Common myeloid progenitor, CD34-positive (primary cell): ENCODE data around the gene RANBP3.
"Not testable (repeated sequence)": the region's sequence is repeated elsewhere in the genome, so short reads cannot be mapped to it uniquely, and the experiment has no call there.

ENCODE experiments used
- CTCF ChIA-PET: fragments of 350-600 bp; sonication (Branson Sonifier 250); formaldehyde crosslinking; loops from one replicate; lab custom pipeline; 2021; ENCODE audit warnings: antibody characterized with exemption; lab: Charles Lee
- POLR2A ChIA-PET: fragments of 350-600 bp; sonication (Branson Sonifier 250); formaldehyde crosslinking; loops from one replicate; lab custom pipeline; 2021; ENCODE audit warnings: antibody characterized with exemption; lab: Charles Lee
- DNase-seq, 3 donors: peaks; one replicate each; pipeline versions ENCODE4 v3.0.0 to v3.0.0-alpha.2; 2013
- H3K27ac ChIP-seq, 2 experiments: 1 replicate in 1 of 2; 2 replicates in 1 of 2; pipeline ENCODE4 v1.7.0; 2013; ENCODE audit warnings: inconsistent platforms in 2 of 2, low read length in 2 of 2, mild to moderate bottlenecking in 2 of 2, low read depth in 1 of 2, moderate library complexity in 1 of 2; ENCODE audit not compliant: severe bottlenecking in 2 of 2, insufficient read depth in 1 of 2, poor library complexity in 1 of 2
- H3K27me3 ChIP-seq, 5 experiments: replicated peaks in 2 of 5; 1 replicate in 3 of 5; 2 replicates in 2 of 5; pipeline versions ENCODE4 v1.6.1 to v1.7.0; 2013; ENCODE audit warnings: low read length in 4 of 5, mild to moderate bottlenecking in 2 of 5, moderate library complexity in 2 of 5, inconsistent platforms in 1 of 5; ENCODE audit not compliant: insufficient read depth in 5 of 5, control insufficient read depth in 4 of 5
- H3K36me3 ChIP-seq, 4 experiments: 1 replicate in 2 of 4; 2 replicates in 2 of 4; pipeline versions ENCODE4 v1.6.1 to v1.7.0; 2013; ENCODE audit warnings: low read length in 3 of 4, control low read depth in 1 of 4, mild to moderate bottlenecking in 1 of 4; ENCODE audit not compliant: control insufficient read depth in 4 of 4, insufficient read depth in 4 of 4
- H3K4me1 ChIP-seq, 4 experiments: 1 replicate in 3 of 4; 2 replicates in 1 of 4; pipeline versions ENCODE4 v1.6.1 to v1.7.1; 2013; ENCODE audit warnings: low read length in 3 of 4, mild to moderate bottlenecking in 3 of 4, control low read depth in 1 of 4, inconsistent platforms in 1 of 4, moderate library complexity in 1 of 4; ENCODE audit not compliant: control insufficient read depth in 4 of 4, insufficient read depth in 4 of 4; ENCODE audit errors: control extremely low read depth in 1 of 4
- H3K4me3 ChIP-seq, 7 experiments: 1 replicate in 4 of 7; 2 replicates in 3 of 7; pipeline versions ENCODE4 v1.5.1 to v1.7.0; 2013; ENCODE audit warnings: mild to moderate bottlenecking in 7 of 7, low read length in 6 of 7, moderate library complexity in 6 of 7, inconsistent platforms in 2 of 7, low read depth in 2 of 7, control low read depth in 1 of 7; ENCODE audit not compliant: insufficient read depth in 4 of 7, control insufficient read depth in 1 of 7; ENCODE audit errors: extremely low read depth in 1 of 7
- H3K9me3 ChIP-seq, 5 experiments: 1 replicate in 4 of 5; 2 replicates in 1 of 5; pipeline versions ENCODE4 v1.6.1 to v1.7.1; 2013; ENCODE audit warnings: low read length in 4 of 5, mild to moderate bottlenecking in 2 of 5, inconsistent platforms in 1 of 5, low read depth in 1 of 5, moderate library complexity in 1 of 5; ENCODE audit not compliant: control insufficient read depth in 4 of 5, insufficient read depth in 2 of 5; ENCODE audit errors: control extremely low read depth in 1 of 5
- WGBS: methylation state at CpG from one replicate; pipeline ENCODE4 v1.1.5; 2013; ENCODE audit not compliant: insufficient coverage; 5-methylcytosine and 5-hydroxymethylcytosine counted together

The RANBP3 gene

GRCh38 chr19:5961641-5961968 lies 16.3 kb downstream of the RANBP3 start:
- ChIA-PET CTCF (interaction anchor here (0.9 to 2.4 kb wide), 3 partner anchors 9 to 157 kb away, joined by 3 to 9 read pairs (median 5); no protein-coding TSS in a partner anchor), POLR2A (interaction anchor here (0.6 to 1.4 kb wide), 2 partner anchors 11 to 1233 kb away, joined by 3 read pairs; no protein-coding TSS in a partner anchor)
- Histone ChIP-seq H3K27ac (peak overlapping the region in 1 of 2 experiments; percentile 52), H3K4me3 (peak overlapping the region in 4 of 7 experiments; percentile 13 to 70 (median 43)), H3K4me1 (peaks cover 0 to 55% (median 33%) of the 10 kb centered on the region in 4 experiments), H3K36me3 (peaks cover 0 to 25% (median 5%) of the 10 kb centered on the region in 4 experiments)
- not testable (repeated sequence) for DNase-seq, H3K9me3 ChIP-seq, H3K27me3 ChIP-seq
- WGBS: 65% methylated on average over 5 of the region's 6 CpGs

- H3K36me3 ChIP-seq: peaks cover 0 to 13% (median 3%) of the 10 kb centered on the region in 4 experiments
- no peak for DNase-seq
- POLR2A ChIA-PET: no interaction called here
- H3K4me3 ChIP-seq: no peak overlapping the region
- H3K27me3 ChIP-seq: no peaks in the 10 kb centered on the region
- peaks cover 0 to 56% (median 34%) of the 10 kb centered on the region in 4 experiments for H3K4me1 ChIP-seq
- no peak overlapping the region for H3K27ac ChIP-seq
- WGBS: 95% methylated on average over 15 of the region's 18 CpGs
- CTCF ChIA-PET: interaction anchor here (1.1 to 2.4 kb wide), 3 partner anchors 8 to 19 kb away, joined by 3 to 9 read pairs (median 5); no protein-coding TSS in a partner anchor
- H3K9me3 ChIP-seq: no peaks in the 10 kb centered on the region
Observed at GRCh38 chr19:5960005-5961001, 17.6 kb downstream of the RANBP3 start.

- H3K36me3 ChIP-seq: peaks cover 0 to 10% (median 3%) of the 10 kb centered on the region in 4 experiments
- peak overlapping the region in 1 of 2 experiments; percentile 39 for H3K27ac ChIP-seq
- no peaks in the 10 kb centered on the region for H3K27me3 ChIP-seq
- 96% methylated on average over 13 of the region's 14 CpGs for WGBS
- no peak overlapping the region for H3K4me3 ChIP-seq
- H3K4me1 ChIP-seq: peaks cover 0 to 64% (median 39%) of the 10 kb centered on the region in 4 experiments
- POLR2A ChIA-PET: no interaction called here
- DNase-seq: no peak
- H3K9me3 ChIP-seq: no peaks in the 10 kb centered on the region
- CTCF ChIA-PET: interaction anchor here (1.1 kb wide), 1 partner anchor 9 kb away, joined by 3 read pairs; no protein-coding TSS in a partner anchor
Observed at GRCh38 chr19:5959260-5960004, 18.5 kb downstream of the RANBP3 start.

GRCh38 chr19:5958851-5959122 lies 19.2 kb downstream of the RANBP3 start:
- H3K36me3 ChIP-seq: peaks cover 0 to 10% (median 3%) of the 10 kb centered on the region in 4 experiments
- no peak for DNase-seq
- no peaks in the 10 kb centered on the region for H3K27me3 ChIP-seq
- peak overlapping the region in 1 of 2 experiments; percentile 39 for H3K27ac ChIP-seq
- 85% methylated on average over 8 of the region's 10 CpGs for WGBS
- no peak overlapping the region for H3K4me3 ChIP-seq
- no peaks in the 10 kb centered on the region for H3K9me3 ChIP-seq
- POLR2A ChIA-PET: no interaction called here
- CTCF ChIA-PET: no interaction called here
- peaks cover 0 to 65% (median 42%) of the 10 kb centered on the region in 4 experiments for H3K4me1 ChIP-seq

GRCh38 chr19:5958074-5958850 lies 19.7 kb downstream of the RANBP3 start:
- POLR2A ChIA-PET: no interaction called here
- WGBS: 86% methylated on average over 18 of the region's 21 CpGs

GRCh38 chr19:5957170-5957569 lies 20.8 kb downstream of the RANBP3 start:
- DNase-seq: no peak
- peaks cover 0 to 10% (median 3%) of the 10 kb centered on the region in 4 experiments for H3K36me3 ChIP-seq
- no peak overlapping the region for H3K27ac ChIP-seq
- no peaks in the 10 kb centered on the region for H3K9me3 ChIP-seq
- H3K4me3 ChIP-seq: no peak overlapping the region
- H3K4me1 ChIP-seq: peaks cover 6 to 65% (median 44%) of the 10 kb centered on the region in 4 experiments
- 90% methylated on average over 10 of the region's 10 CpGs for WGBS
- ChIA-PET CTCF (interaction anchor here (0.9 to 1.5 kb wide), 3 partner anchors 14 to 153 kb away, joined by 3 read pairs; no protein-coding TSS in a partner anchor), POLR2A (interaction anchor here (0.7 kb wide), 1 partner anchor 328 kb away, joined by 5 read pairs; no protein-coding TSS in a partner anchor)
- H3K27me3 ChIP-seq: no peaks in the 10 kb centered on the region

More at GRCh38 chr19:5958074-5958850, 19.7 kb downstream of the RANBP3 start:
- H3K36me3 ChIP-seq: peaks cover 0 to 10% (median 3%) of the 10 kb centered on the region in 4 experiments
- H3K9me3 ChIP-seq: no peaks in the 10 kb centered on the region
- no peak overlapping the region for H3K4me3 ChIP-seq
- CTCF ChIA-PET: interaction anchor here (0.9 kb wide), 2 partner anchors 15 to 154 kb away, joined by 3 read pairs; no protein-coding TSS in a partner anchor
- no peaks in the 10 kb centered on the region for H3K27me3 ChIP-seq
- no peak for DNase-seq
- peaks cover 5 to 65% (median 44%) of the 10 kb centered on the region in 4 experiments for H3K4me1 ChIP-seq
- peak overlapping the region in 1 of 2 experiments; percentile 39 for H3K27ac ChIP-seq
